Naive thymus-derived CD8-positive, alpha-beta T cell (primary cell): ENCODE results near the gene DYRK1A. TPM values are rescaled to one million over a fixed set of nuclear protein-coding genes. Genes with fewer than 3 reads are reported as not detected.

Experiments used
- ATAC-seq, 2 donors: fragments of 150-1000 bp; cut with Tn5 transposase in 1 of 2; sonication (Bioruptor Pico), chemical (Tn5 transposase) in 1 of 2; 1 replicate in 1 of 2; 2 replicates in 1 of 2; pipeline ENCODE4 v1.10.0; 2021; ENCODE audit warnings: mild to moderate bottlenecking in 2 of 2, moderate library complexity in 2 of 2
- POLR2A ChIA-PET: fragments of 350-600 bp; sonication (Branson Sonifier 250); formaldehyde crosslinking; loops from one replicate; lab custom pipeline; 2021; ENCODE audit warnings: antibody characterized with exemption; lab: Charles Lee
- DNase-seq, 10 donors: peaks; one replicate each; pipeline versions ENCODE4 v3.0.0 to v3.0.0-alpha.2; 2020 to 2022
- H3K27ac Mint-ChIP-seq, 10 donors: one replicate each; pipeline ENCODE4 v1.8.0; 2020 to 2022; ENCODE audit warnings: mild to moderate bottlenecking in 10 of 10, mixed read lengths in 10 of 10, moderate library complexity in 4 of 10, inconsistent platforms in 1 of 10
- H3K27me3 Mint-ChIP-seq, 5 donors: one replicate each; pipeline ENCODE4 v1.8.0; 2021 to 2022; ENCODE audit warnings: mixed read lengths in 5 of 5
- H3K36me3 Mint-ChIP-seq, 3 donors: one replicate each; pipeline ENCODE4 v1.8.0; 2020 to 2022; ENCODE audit warnings: mixed read lengths in 3 of 3, mild to moderate bottlenecking in 2 of 3, inconsistent platforms in 1 of 3
- H3K4me1 Mint-ChIP-seq, 4 donors: one replicate each; pipeline ENCODE4 v1.8.0; 2021 to 2022; ENCODE audit warnings: mixed read lengths in 4 of 4
- H3K4me3 Mint-ChIP-seq, 10 donors: one replicate each; pipeline ENCODE4 v1.8.0; 2020 to 2022; ENCODE audit warnings: mild to moderate bottlenecking in 10 of 10, mixed read lengths in 10 of 10, moderate library complexity in 6 of 10, inconsistent platforms in 1 of 10
- H3K9me3 Mint-ChIP-seq, 9 donors: one replicate each; pipeline ENCODE4 v1.8.0; 2020 to 2022; ENCODE audit warnings: mixed read lengths in 9 of 9, mild to moderate bottlenecking in 3 of 9, inconsistent platforms in 1 of 9, moderate library complexity in 1 of 9
- polyA plus RNA-seq, 3 donors: library from polyadenylated mRNA; unstranded; fragments of 300-500 nt; fragmentation: Illumina TruSeq; gene quantifications; one replicate each; pipeline ENCODE4 v1.2.3, GENCODE V29; 2021
- total RNA-seq, 8 experiments: library from RNA in 2 of 8; stranded (reverse) in 2 of 8; gene quantifications; one replicate each; pipeline ENCODE4 v1.2.3 and lab custom pipeline; 2021 to 2026

The DYRK1A gene
- total and polyA plus RNA-seq, 5 experiments from 2014 or later: 1.8 to 146 (median 5.4) TPM

GRCh38 chr21:37561941-37562919, 195.7 kb downstream of the DYRK1A start:
- Mint-ChIP-seq H3K27me3 (peaks cover 0 to 6% (median 0%) of the 10 kb centered on the region in 5 donors), H3K36me3 (peaks cover 0 to 6% (median 0%) of the 10 kb centered on the region in 3 donors), H3K4me3 (peak overlapping the region; percentile 95 to 99 (median 98)), H3K9me3 (peaks cover 0 to 17% (median 6%) of the 10 kb centered on the region in 9 donors), H3K4me1 (peaks cover 8 to 25% (median 18%) of the 10 kb centered on the region in 4 donors), H3K27ac (peak overlapping the region in 9 of 10 donors; percentile 93 to 100 (median 99))
- ATAC-seq (no peak), DNase-seq (no peak)
- POLR2A ChIA-PET: interaction anchor here (0.6 to 3.1 kb wide), 5 partner anchors 8 to 295 kb away, joined by 4 to 25 read pairs (median 9); partner anchors contain the start of genes DYRK1A and VPS26C

- Mint-ChIP-seq H3K4me1 (peaks cover 8 to 25% (median 18%) of the 10 kb centered on the region in 4 donors), H3K9me3 (peaks cover 0 to 17% (median 6%) of the 10 kb centered on the region in 9 donors), H3K27ac (peak overlapping the region; percentile 93 to 100 (median 99)), H3K27me3 (peaks cover 0 to 4% (median 0%) of the 10 kb centered on the region in 5 donors), H3K36me3 (peaks cover 0 to 6% (median 0%) of the 10 kb centered on the region in 3 donors), H3K4me3 (peak overlapping the region; percentile 95 to 99 (median 98))
- DNase-seq (no peak), ATAC-seq (peak; percentile 2 to 5)
- POLR2A ChIA-PET: interaction anchor here (0.6 to 3.1 kb wide), 13 partner anchors 8 to 1750 kb away, joined by 3 to 25 read pairs (median 4); partner anchors contain the start of genes BRWD1, DYRK1A, MORC3 and VPS26C
These were observed 196.5 kb downstream of the DYRK1A start for GRCh38 chr21:37562920-37563640.

- Mint-ChIP-seq H3K4me3 (peak overlapping the region; percentile 95 to 99 (median 98)), H3K4me1 (peaks cover 8 to 25% (median 18%) of the 10 kb centered on the region in 4 donors), H3K9me3 (peaks cover 0 to 12% (median 1%) of the 10 kb centered on the region in 9 donors), H3K27ac (peak overlapping the region; percentile 97 to 100 (median 99)), H3K36me3 (peaks cover 0 to 1% (median 0%) of the 10 kb centered on the region in 3 donors), H3K27me3 (peaks cover 0 to 1% (median 0%) of the 10 kb centered on the region in 5 donors)
- POLR2A ChIA-PET: interaction anchor here (0.6 to 3.1 kb wide), 16 partner anchors 9 to 1750 kb away, joined by 3 to 25 read pairs (median 4); partner anchors contain the start of genes BRWD1, DYRK1A, MORC3 and VPS26C
- DNase-seq (peak; percentile 85 to 95 (median 88)), ATAC-seq (peak; percentile 84 to 89)
These were observed 197.2 kb downstream of the DYRK1A start for GRCh38 chr21:37563641-37564340.

- H3K4me1 Mint-ChIP-seq: peaks cover 8 to 25% (median 18%) of the 10 kb centered on the region in 4 donors
- POLR2A ChIA-PET: interaction anchor here (0.6 to 3.1 kb wide), 17 partner anchors 9 to 1749 kb away, joined by 3 to 25 read pairs (median 4); partner anchors contain the start of genes BRWD1, DYRK1A, MORC3 and VPS26C
- ATAC-seq: peak; percentile 74
These were observed 197.9 kb downstream of the DYRK1A start for GRCh38 chr21:37564341-37564923.

GRCh38 chr21:37564924-37565529, 198.5 kb downstream of the DYRK1A start:
- POLR2A ChIA-PET: interaction anchor here (0.8 to 3.1 kb wide), 4 partner anchors 107 to 199 kb away, joined by 3 to 13 read pairs (median 6); partner anchors contain the start of gene DYRK1A
- peaks cover 0 to 9% (median 0%) of the 10 kb centered on the region in 9 donors for H3K9me3 Mint-ChIP-seq
- H3K36me3 Mint-ChIP-seq: no peaks in the 10 kb centered on the region
- H3K27me3 Mint-ChIP-seq: peaks cover 0 to 1% (median 0%) of the 10 kb centered on the region in 5 donors
- peaks cover 8 to 25% (median 18%) of the 10 kb centered on the region in 4 donors for H3K4me1 Mint-ChIP-seq
- peak overlapping the region; percentile 55 to 99 (median 98) for H3K4me3 Mint-ChIP-seq
- H3K27ac Mint-ChIP-seq: peak overlapping the region; percentile 97 to 100 (median 99)
- ATAC-seq (no peak), DNase-seq (no peak)

More at GRCh38 chr21:37564341-37564923, 197.9 kb downstream of the DYRK1A start:
- Mint-ChIP-seq H3K4me3 (peak overlapping the region; percentile 95 to 99 (median 98)), H3K36me3 (no peaks in the 10 kb centered on the region), H3K27ac (peak overlapping the region; percentile 97 to 100 (median 99)), H3K9me3 (peaks cover 0 to 9% (median 0%) of the 10 kb centered on the region in 9 donors), H3K27me3 (no peaks in the 10 kb centered on the region)
- peak; percentile 55 to 91 (median 80) for DNase-seq

GRCh38 chr21:37565530-37566223, 199.1 kb downstream of the DYRK1A start:
- peaks cover 8 to 25% (median 18%) of the 10 kb centered on the region in 4 donors for H3K4me1 Mint-ChIP-seq
- peak overlapping the region in 8 of 10 donors; percentile 38 to 99 (median 57) for H3K4me3 Mint-ChIP-seq
- peaks cover 0 to 4% (median 0%) of the 10 kb centered on the region in 5 donors for H3K27me3 Mint-ChIP-seq
- POLR2A ChIA-PET: interaction anchor here (3.1 kb wide), 1 partner anchor 199 kb away, joined by 13 read pairs; the partner anchor contains the start of gene DYRK1A
- no peaks in the 10 kb centered on the region for H3K36me3 Mint-ChIP-seq
- peaks cover 0 to 9% (median 0%) of the 10 kb centered on the region in 9 donors for H3K9me3 Mint-ChIP-seq
- DNase-seq (no peak), ATAC-seq (no peak)
- peak overlapping the region in 9 of 10 donors; percentile 21 to 100 (median 71) for H3K27ac Mint-ChIP-seq

- POLR2A ChIA-PET: no interaction called here
- H3K27ac Mint-ChIP-seq: peak overlapping the region in 1 of 10 donors; percentile 29
- DNase-seq: no peak
- no peak for ATAC-seq
- peaks cover 0 to 4% (median 0%) of the 10 kb centered on the region in 5 donors for H3K27me3 Mint-ChIP-seq
- no peaks in the 10 kb centered on the region for H3K9me3 Mint-ChIP-seq
- H3K4me3 Mint-ChIP-seq: no peak overlapping the region
- no peaks in the 10 kb centered on the region for H3K36me3 Mint-ChIP-seq
- H3K4me1 Mint-ChIP-seq: peaks cover 8 to 25% (median 18%) of the 10 kb centered on the region in 4 donors
These were observed 200.4 kb downstream of the DYRK1A start for GRCh38 chr21:37566790-37567615.

- no peak overlapping the region for H3K4me3 Mint-ChIP-seq
- DNase-seq (no peak), ATAC-seq (no peak)
- H3K27ac Mint-ChIP-seq: no peak overlapping the region
- H3K36me3 Mint-ChIP-seq: no peaks in the 10 kb centered on the region
- POLR2A ChIA-PET: interaction anchor here (0.6 kb wide), 1 partner anchor 353 kb away, joined by 4 read pairs; no protein-coding TSS in a partner anchor
- peaks cover 8 to 18% (median 14%) of the 10 kb centered on the region in 4 donors for H3K4me1 Mint-ChIP-seq
- no peaks in the 10 kb centered on the region for H3K9me3 Mint-ChIP-seq
- peaks cover 0 to 4% (median 2%) of the 10 kb centered on the region in 5 donors for H3K27me3 Mint-ChIP-seq
These were observed 201.8 kb downstream of the DYRK1A start for GRCh38 chr21:37568415-37568814.

GRCh38 chr21:37568916-37569315, 202.3 kb downstream of the DYRK1A start:
- H3K9me3 Mint-ChIP-seq: no peaks in the 10 kb centered on the region
- ATAC-seq (no peak), DNase-seq (no peak)
- POLR2A ChIA-PET: interaction anchor here (0.6 kb wide), 1 partner anchor 354 kb away, joined by 4 read pairs; no protein-coding TSS in a partner anchor
- peaks cover 0 to 4% (median 2%) of the 10 kb centered on the region in 5 donors for H3K27me3 Mint-ChIP-seq
- no peak overlapping the region for H3K27ac Mint-ChIP-seq
- peaks cover 8 to 18% (median 14%) of the 10 kb centered on the region in 4 donors for H3K4me1 Mint-ChIP-seq
- no peaks in the 10 kb centered on the region for H3K36me3 Mint-ChIP-seq
- no peak overlapping the region for H3K4me3 Mint-ChIP-seq
